B cell (primary cell): ENCODE results near the gene JAKMIP2. TPM values are rescaled to one million over a fixed set of nuclear protein-coding genes. Genes with fewer than 3 reads are reported as not detected.

ENCODE experiments used
- ATAC-seq: fragments of 200-7000 bp; cut with Tn5 transposase; one replicate; pipeline ENCODE4 v1.10.0; 2021; ENCODE audit warnings: low read depth, mild to moderate bottlenecking, moderate number of reproducible peaks, moderate library complexity
- CTCF ChIA-PET: fragments of 350-600 bp; sonication (Branson Sonifier 250); formaldehyde crosslinking; loops from one replicate; lab custom pipeline; 2021; ENCODE audit warnings: antibody characterized with exemption, inconsistent platforms; lab: Charles Lee
- POLR2A ChIA-PET: fragments of 350-600 bp; sonication (Branson Sonifier 250); formaldehyde crosslinking; loops from one replicate; lab custom pipeline; 2021; ENCODE audit warnings: antibody characterized with exemption; lab: Charles Lee
- DNase-seq: peaks from one replicate; pipeline ENCODE4 v3.0.0; 2013
- H2AFZ ChIP-seq: 2 replicates; pipeline ENCODE4 v1.6.1; 2012; ENCODE audit warnings: mild to moderate bottlenecking, low read depth, low read length; ENCODE audit not compliant: insufficient read depth, poor library complexity, severe bottlenecking
- H3K27ac ChIP-seq, 2 donors: 1 replicate in 1 of 2; 2 replicates in 1 of 2; pipeline ENCODE4 v1.5.1; 2012 to 2013; ENCODE audit warnings: low read length in 2 of 2, mild to moderate bottlenecking in 2 of 2, moderate library complexity in 1 of 2
- H3K27me3 ChIP-seq, 4 experiments: fragments of 200-600 bp in 1 of 4; sonication (generic) in 1 of 4; replicated peaks in 1 of 4; 1 replicate in 2 of 4; 2 replicates in 2 of 4; pipeline versions ENCODE4 v1.6.1 to v1.7.0; 2013 to 2016; ENCODE audit warnings: low read length in 3 of 4, mild to moderate bottlenecking in 2 of 4, mixed read lengths in 1 of 4, moderate library complexity in 1 of 4; ENCODE audit not compliant: insufficient read depth in 4 of 4, control insufficient read depth in 3 of 4; ENCODE audit errors: control extremely low read depth in 1 of 4
- H3K36me3 ChIP-seq, 2 experiments: replicated peaks in 1 of 2; 1 replicate in 1 of 2; 2 replicates in 1 of 2; pipeline versions ENCODE4 v1.6.1 to v1.7.1; 2013; ENCODE audit warnings: low read length in 1 of 2; ENCODE audit not compliant: insufficient read depth in 2 of 2, control insufficient read depth in 1 of 2; ENCODE audit errors: control extremely low read depth in 1 of 2, extremely low read depth in 1 of 2
- H3K4me1 ChIP-seq, 2 donors: fragments of 200-600 bp in 1 of 2; sonication (generic) in 1 of 2; 1 replicate in 1 of 2; 2 replicates in 1 of 2; pipeline versions ENCODE4 v1.5.1 to v1.6.1; 2013 to 2017; ENCODE audit warnings: low read length in 2 of 2; ENCODE audit not compliant: control insufficient read depth in 2 of 2, insufficient read depth in 2 of 2
- H3K4me2 ChIP-seq: replicated peaks from 2 replicates; pipeline ENCODE3; 2012; ENCODE audit warnings: mild to moderate bottlenecking, low read depth, low read length; ENCODE audit not compliant: poor library complexity, severe bottlenecking
- H3K4me3 ChIP-seq, 5 experiments: fragments of 200-600 bp in 1 of 5; sonication (generic) in 1 of 5; 1 replicate in 3 of 5; 2 replicates in 2 of 5; pipeline versions ENCODE4 v1.5.1 to v1.7.0; 2011 to 2016; ENCODE audit warnings: low read length in 4 of 5, mild to moderate bottlenecking in 4 of 5, low read depth in 2 of 5, control low read depth in 1 of 5, moderate library complexity in 1 of 5; ENCODE audit not compliant: insufficient read depth in 1 of 5; ENCODE audit errors: control extremely low read depth in 1 of 5, extremely low read depth in 1 of 5
- H3K79me2 ChIP-seq: fragments of 200-600 bp; sonication (generic); one replicate; pipeline ENCODE4 v1.6.0; 2016; ENCODE audit warnings: low read length; ENCODE audit not compliant: control insufficient read depth, insufficient read depth
- H3K9ac ChIP-seq: fragments of 200-600 bp; sonication (generic); 2 replicates; pipeline ENCODE4 v1.6.1; 2017; ENCODE audit warnings: mild to moderate bottlenecking, low read length, moderate library complexity
- H3K9me3 ChIP-seq, 3 donors: one replicate each; pipeline versions ENCODE4 v1.6.1 to v1.7.1; 2013; ENCODE audit warnings: low read length in 2 of 3; ENCODE audit not compliant: control insufficient read depth in 2 of 3, insufficient read depth in 1 of 3; ENCODE audit errors: control extremely low read depth in 1 of 3
- H4K20me1 ChIP-seq: 2 replicates; pipeline ENCODE4 v1.6.0; 2012; ENCODE audit warnings: mild to moderate bottlenecking, low read length; ENCODE audit not compliant: insufficient read depth, control insufficient read depth, poor library complexity, severe bottlenecking
- H3K27ac Mint-ChIP-seq: one replicate; pipeline ENCODE4 v1.8.0; 2021; ENCODE audit warnings: mixed read lengths
- H3K27me3 Mint-ChIP-seq: one replicate; pipeline ENCODE4 v1.8.0; 2021; ENCODE audit warnings: mixed read lengths
- H3K4me1 Mint-ChIP-seq: one replicate; pipeline ENCODE4 v1.8.0; 2021; ENCODE audit warnings: mixed read lengths
- H3K4me3 Mint-ChIP-seq: one replicate; pipeline ENCODE4 v1.8.0; 2021; ENCODE audit warnings: mixed read lengths
- H3K9me3 Mint-ChIP-seq: one replicate; pipeline ENCODE4 v1.8.0; 2022; ENCODE audit warnings: mixed read lengths; ENCODE audit not compliant: insufficient read depth
- CTCF ChIP-seq: fragments of 200-600 bp; IDR thresholded peaks from one replicate; pipeline ENCODE4 v1.8.0; 2022; ENCODE audit warnings: antibody characterized with exemption, mild to moderate bottlenecking
- EZH2 ChIP-seq: IDR thresholded peaks from 2 replicates; pipeline ENCODE4 v1.6.1; 2012; ENCODE audit warnings: borderline replicate concordance, low read depth, mild to moderate bottlenecking, moderate library complexity, low read length; ENCODE audit not compliant: insufficient read depth, poor library complexity, severe bottlenecking
- WGBS: methylation state at CpG from one replicate; pipeline ENCODE4 v1.1.5; 2013; ENCODE audit warnings: missing lambda C conversion rate; ENCODE audit not compliant: insufficient coverage; 5-methylcytosine and 5-hydroxymethylcytosine counted together
- intact Hi-C: fragments of 100-400 bp; cut with micrococcal nuclease; formaldehyde crosslinking; loops from one replicate; pipeline ENCODE4 v1.10.0; 2022
- polyA plus RNA-seq: library from polyadenylated mRNA; depleted of rRNA; stranded (reverse); fragments of >200 nt; gene quantifications from 2 replicates; pipeline ENCODE4 v1.2.3, GENCODE V29; 2012
- total RNA-seq, 2 donors: library from RNA; stranded (reverse); fragments of 120-200 nt in 1 of 2; gene quantifications; 1 replicate in 1 of 2; 2 replicates in 1 of 2; pipeline versions ENCODE4 v1.2.3 to v1.2.4, GENCODE V29; 2013 to 2022

Gene JAKMIP2
- total and polyA plus RNA-seq, 2 donors (not counting 1 experiment from before 2014, with no cell fraction given): 0.24 to 4.1 TPM

GRCh38 chr5:147673791-147674190 is 108.7 kb downstream of the JAKMIP2 start:
- Histone ChIP-seq H3K36me3 (no peaks in the 10 kb centered on the region), H3K27me3 (no peaks in the 10 kb centered on the region), H3K4me3 (no peak overlapping the region), H3K4me1 (no peaks in the 10 kb centered on the region), H3K27ac (no peak overlapping the region), H3K9me3 (no peaks in the 10 kb centered on the region), H3K9ac (no peak overlapping the region), H2AFZ (no peak overlapping the region), H3K4me2 (no peak overlapping the region), H4K20me1 (no peaks in the 10 kb centered on the region), H3K79me2 (no peaks in the 10 kb centered on the region)
- ChIA-PET CTCF (no interaction called here), POLR2A (no interaction called here)
- Mint-ChIP-seq H3K4me3 (no peak overlapping the region), H3K9me3 (no peaks in the 10 kb centered on the region), H3K4me1 (no peaks in the 10 kb centered on the region), H3K27ac (no peak overlapping the region), H3K27me3 (no peaks in the 10 kb centered on the region)
- no peak for TF ChIP-seq EZH2
- TF ChIP-seq CTCF: no peak
- intact Hi-C loops: no loop called here
- ATAC-seq (no peak), DNase-seq (no peak)
- 67% methylated on average over 2 of the region's 2 CpGs for WGBS

GRCh38 chr5:147673266-147673665 is 109.3 kb downstream of the JAKMIP2 start:
- H4K20me1 ChIP-seq: no peaks in the 10 kb centered on the region
- no peaks in the 10 kb centered on the region for H3K4me1 ChIP-seq
- no peak for ATAC-seq
- TF ChIP-seq EZH2 (no peak), CTCF (no peak)
- CTCF ChIA-PET: no interaction called here
- Mint-ChIP-seq H3K9me3 (no peaks in the 10 kb centered on the region), H3K4me1 (no peaks in the 10 kb centered on the region), H3K27me3 (no peaks in the 10 kb centered on the region), H3K4me3 (no peak overlapping the region), H3K27ac (no peak overlapping the region)
- H3K9me3 ChIP-seq: no peaks in the 10 kb centered on the region
- H3K9ac ChIP-seq: no peak overlapping the region
- no peak overlapping the region for H3K27ac ChIP-seq
- no peak overlapping the region for H3K4me2 ChIP-seq
- no peaks in the 10 kb centered on the region for H3K36me3 ChIP-seq
- 0% methylated on average over 1 of the region's 3 CpGs for WGBS
- POLR2A ChIA-PET: no interaction called here
- intact Hi-C loops: no loop called here
- no peaks in the 10 kb centered on the region for H3K27me3 ChIP-seq
- H3K4me3 ChIP-seq: no peak overlapping the region
- DNase-seq: no peak
- H3K79me2 ChIP-seq: no peaks in the 10 kb centered on the region
- no peak overlapping the region for H2AFZ ChIP-seq
